GM19025 (cell line): ENCODE results near the gene SHANK1.

Experiments used
- ATAC-seq: cut with Tn5 transposase; IDR thresholded peaks from one replicate; pipeline ENCODE4 v1.9.1; 2021; ENCODE audit warnings: mild to moderate bottlenecking, low read depth, moderate library complexity; ENCODE audit not compliant: unreplicated experiment

SHANK1 gene

DNA sequence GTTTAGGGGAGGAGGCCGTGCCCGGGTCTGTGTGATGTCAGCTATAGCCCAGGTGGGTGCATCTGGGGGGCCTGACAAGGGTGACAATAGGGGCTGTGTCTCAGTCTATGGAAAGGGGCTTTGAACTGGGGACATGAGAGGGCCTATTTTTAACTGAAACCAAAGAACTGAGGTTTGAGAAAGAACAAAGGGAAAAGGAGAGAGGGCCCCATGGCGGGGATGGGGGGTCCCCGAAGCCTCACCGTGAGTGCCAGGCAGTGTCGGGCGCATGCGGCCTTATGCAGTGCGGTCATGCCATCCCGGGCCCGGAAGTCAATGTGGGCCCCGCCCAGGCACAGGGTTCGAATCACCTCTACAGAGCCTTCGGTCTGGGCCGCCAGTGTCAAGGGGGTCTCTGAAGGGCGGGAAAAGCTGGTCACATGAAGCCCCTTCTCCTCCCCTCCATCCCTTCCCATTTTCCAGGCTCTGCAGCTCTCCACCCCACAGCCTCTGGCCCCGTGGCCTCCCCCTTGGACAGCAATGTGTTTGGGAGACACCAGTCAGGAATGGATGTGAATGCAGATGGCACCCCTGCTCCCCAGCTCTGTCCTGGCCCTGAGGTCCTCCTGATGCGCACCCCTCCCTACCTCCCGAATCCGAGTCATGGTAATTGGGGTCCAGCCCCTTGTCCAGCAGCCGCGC lies 5.9 kb downstream of the SHANK1 start:
- no peak for ATAC-seq

DNA sequence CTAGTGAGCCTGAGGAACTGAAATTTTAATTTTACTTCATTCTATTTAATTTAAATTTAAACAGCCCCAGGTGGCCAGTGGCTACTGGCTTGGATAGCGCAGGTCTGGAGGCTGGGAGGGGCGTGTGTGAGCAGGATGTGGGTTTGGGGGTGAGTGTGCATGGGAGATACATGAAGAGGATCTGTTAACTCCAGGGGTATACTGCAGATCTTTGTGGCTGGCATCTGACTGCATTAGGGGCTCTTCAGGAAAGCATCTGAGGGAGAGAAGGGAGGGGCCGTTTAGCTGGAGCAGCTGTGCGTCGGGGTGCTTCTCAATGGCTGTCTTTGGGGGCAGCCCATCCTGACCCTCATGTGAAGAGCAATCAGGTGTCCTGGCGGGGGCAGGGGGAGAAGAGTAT lies 6.8 kb downstream of the SHANK1 start:
- ATAC-seq, result no peak

DNA sequence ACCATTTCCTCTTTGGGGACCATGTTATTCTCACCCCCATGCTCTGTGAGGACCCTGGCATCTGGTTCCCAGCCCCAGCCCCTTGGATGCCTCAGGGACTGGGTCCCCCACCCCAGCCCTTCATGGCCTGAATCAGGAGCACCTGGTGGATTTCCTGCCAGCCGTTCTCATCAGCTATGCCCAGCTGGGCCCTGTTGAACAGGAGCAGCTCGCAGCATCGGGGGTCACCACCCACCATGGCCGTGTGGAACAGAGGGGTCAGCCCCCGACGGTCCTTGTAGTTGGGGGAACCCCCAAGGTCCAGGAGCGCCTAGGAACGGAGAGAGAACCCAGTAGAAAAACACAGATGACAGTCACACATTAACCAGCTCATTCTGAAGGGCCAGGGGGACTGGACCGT lies 7.8 kb downstream of the SHANK1 start:
- no peak for ATAC-seq

DNA sequence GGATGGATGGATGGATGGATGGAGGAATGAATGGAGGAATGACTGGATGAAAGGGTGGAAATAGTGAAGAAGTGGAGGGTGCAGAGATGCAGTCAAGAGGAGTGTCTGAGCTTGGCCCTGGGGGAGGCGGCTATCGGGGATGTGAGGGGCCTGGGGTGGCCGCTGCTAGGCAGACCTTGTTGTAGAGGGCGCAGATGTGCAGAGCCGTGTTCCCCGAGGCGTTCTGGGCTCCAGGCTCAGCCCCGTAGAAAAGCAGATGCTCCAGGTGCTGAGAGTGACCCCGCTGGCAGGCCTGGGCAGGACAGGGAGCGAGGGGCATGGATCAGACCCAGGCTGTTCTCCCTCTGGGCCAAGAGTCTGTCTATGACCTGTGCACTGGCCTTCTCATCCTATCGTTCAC lies 8.4 kb downstream of the SHANK1 start:
- ATAC-seq, result no peak

DNA sequence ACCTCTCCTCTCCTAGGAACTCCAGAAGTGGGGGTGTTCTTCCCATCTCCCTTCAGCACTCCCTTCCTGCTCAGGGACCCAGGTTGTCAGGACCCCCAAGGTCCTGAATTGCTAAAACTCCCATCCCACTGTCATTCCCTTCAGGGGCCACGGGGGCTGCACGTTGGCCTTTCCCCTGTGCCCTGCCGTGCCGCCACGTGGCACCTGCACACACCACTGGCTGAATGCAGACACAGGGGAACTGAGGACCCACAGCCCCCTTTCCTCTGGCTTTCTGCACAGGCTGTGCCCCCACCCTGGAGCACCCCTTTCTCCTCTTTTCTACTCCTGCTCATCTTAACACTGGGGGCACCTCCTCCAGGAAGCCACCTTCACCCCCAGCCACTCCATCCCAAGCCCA lies 9.0 kb downstream of the SHANK1 start:
- no peak for ATAC-seq

DNA sequence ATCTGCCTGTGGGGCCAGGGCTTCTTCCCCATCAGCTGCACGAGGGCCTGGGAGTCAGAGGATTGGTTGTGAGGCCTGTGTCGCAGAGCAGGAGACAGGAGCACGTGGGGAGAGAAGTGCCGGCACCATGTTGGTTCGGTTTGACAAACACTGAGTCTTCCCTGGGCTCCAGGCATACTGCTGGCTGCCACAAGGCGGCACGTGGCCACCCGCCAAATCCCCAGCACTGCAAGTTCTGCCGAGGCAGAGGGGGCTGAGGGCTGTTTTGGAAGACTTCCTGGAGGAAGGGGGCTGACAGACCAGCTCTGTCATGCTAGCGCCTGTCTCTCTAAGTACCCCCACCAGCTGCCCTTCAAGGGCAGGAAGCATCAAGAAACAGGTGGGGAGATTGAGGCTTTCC lies 9.5 kb downstream of the SHANK1 start:
- no peak for ATAC-seq

DNA sequence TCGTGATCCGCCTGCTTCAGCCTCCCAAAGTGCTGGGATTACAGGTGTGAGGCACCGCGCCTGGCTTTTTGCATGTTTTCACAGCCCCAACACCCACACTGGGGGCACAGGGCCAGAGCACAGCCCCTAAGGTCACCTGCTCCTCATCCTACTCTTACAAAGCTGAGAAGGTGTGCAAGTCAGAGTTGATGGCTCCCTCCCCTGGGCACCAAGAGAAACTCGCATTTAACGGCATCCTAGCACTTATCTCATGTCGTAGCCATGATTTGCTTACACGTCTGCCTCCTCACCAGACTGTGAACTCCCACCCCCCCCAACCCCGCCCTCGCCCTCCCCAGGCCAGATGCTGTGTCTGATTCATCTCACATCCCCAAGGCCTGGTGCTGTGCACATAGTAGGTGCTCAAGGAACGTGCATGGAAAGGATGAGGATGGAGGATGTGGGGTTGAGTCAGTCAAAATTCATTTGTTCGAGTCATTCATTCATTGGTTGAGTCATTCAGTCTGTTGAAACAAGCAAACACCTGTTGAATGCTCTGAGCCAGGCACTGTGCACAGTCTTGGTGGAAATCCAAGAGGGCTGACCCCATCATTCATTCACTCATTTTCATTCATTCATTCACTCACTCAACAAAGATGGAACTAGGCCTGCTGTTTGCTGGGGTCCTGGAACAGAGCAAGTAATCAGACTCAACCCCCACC lies 11.3 kb downstream of the SHANK1 start:
- ATAC-seq, result no peak

DNA sequence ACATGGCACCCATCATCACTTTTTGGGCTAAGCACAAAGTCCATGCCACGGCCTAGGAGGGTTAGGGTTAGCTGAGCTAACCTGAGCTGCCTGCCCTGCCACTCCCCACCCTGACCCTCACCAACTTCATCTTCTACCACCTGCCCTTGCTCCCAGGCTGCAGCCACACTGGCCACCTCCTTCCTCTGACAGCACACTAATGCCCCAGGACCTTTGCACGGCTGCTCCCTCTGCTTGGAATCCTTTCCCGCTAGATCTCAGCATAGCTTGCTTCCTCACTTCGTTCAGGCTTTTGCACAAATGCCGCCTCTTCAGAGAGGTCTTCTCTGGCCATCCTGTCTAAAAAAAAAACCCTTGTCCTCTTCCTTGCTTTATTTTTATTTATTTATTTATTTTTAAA lies 13.2 kb downstream of the SHANK1 start:
- no peak for ATAC-seq

DNA sequence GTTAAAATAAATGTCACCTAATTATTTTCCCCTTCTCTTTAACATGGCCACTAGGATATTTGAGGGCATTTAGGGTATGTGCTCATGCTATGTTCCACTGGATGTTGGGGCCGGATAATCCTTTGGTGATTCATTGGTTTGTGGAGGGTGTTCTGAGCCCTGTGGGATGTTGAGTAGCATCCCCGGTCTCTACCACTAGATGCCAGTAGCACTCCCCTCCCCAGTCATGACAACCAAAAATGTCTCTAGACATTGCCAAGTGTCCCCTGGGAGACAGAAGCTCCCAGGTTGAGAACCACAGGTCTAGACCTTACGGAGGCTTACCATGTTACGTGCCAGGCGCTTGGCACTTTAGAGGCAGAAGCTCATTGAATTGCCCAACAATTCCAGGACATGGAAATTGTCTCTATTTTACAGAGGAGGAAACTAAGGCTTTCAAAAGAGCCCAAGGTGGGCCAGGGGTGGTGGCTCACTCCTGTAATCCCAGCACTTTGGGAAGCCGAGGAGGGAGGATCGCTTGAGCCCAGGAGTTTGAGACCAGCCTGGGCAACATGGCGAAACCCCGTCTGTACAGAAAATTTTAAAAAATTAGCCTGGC lies 14.1 kb downstream of the SHANK1 start:
- no peak for ATAC-seq

DNA sequence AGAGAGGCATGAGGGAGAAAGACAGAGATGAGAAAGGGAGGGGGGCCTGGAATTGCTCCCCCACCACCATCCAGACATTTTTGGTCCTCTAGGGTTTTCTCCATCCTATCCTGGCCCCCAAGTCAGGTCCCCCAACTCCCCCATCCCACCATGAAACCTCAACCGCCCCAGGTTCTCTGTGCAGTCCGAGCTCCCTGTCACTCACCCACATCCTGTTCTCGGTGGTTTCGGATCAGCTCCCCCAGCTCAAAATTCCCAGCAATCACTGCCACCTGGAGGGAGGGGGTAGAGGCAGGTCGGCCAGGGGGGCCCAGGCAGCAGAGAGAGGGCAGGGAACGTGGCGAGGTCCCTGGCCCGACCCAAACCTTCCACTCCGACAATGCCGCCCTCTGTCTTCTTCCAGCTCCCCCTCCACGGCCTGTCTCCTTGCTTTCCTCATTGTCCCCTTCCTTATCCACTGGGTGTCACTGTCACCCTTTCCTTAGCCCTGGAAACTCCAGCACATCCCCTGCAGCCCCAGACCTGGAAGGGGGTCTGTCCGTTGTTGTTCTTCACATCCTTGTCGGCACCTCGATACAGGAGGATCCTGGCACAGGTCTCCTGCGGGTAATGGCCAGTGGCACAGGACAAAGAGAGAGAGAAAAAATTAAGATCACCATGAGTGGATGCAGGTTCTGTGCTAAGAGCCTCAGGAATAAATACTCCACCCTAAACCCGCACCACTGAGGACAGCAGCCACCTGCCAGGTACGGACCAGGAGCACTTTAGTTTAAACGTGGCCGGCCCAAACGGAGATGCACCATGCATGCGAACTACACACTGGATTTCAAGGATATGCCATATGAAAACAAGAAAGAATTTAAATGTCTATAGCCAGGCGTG lies 15.4 kb downstream of the SHANK1 start:
- ATAC-seq, result no peak

DNA sequence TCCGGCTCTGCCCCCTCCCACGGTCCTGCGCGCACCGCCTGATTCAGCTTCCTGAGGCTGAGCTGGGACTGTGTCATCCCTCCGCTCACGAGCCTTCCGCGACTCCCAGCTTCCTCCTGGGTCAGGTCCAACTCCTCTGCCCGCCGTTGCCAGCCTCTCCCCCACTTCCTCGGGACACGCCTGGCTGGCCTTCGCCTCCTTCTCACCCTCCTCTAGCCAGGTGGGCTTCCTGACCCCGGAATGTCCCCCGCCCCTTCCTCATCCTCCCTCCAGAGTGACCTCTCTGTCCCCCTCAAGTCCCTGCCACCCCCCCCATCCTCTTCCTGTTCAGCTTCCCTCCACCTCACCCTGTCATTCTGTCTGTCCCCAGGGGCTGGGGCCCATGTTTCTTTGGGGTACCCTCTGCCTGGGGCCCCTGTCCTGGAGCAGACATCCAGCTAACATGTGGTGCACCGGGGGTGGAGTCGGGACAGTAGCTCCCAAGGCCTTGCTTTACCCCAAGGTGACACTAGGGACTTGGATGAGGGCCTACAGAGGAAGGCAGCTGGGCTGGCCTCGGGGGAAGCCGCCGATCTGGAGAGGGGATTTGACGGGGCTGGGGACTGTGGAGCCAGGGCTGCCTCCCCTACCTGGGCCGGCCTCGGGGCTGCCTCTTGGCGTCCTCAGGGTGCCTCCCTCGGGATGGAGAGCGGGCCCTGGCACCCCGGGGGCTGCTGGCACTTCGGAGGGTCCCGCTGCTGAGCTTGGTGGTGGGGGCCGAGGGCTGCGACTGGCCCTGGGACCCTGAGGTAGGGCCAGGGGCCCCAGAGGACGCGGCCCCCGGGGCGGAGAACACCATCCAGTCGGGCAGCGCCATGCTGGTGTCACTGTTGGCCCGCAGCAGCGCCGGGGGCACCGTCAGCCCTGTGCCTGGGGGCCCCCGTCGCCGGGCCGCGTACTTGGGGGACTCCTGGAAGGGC lies 16.5 kb downstream of the SHANK1 start:
- ATAC-seq, result no peak

DNA sequence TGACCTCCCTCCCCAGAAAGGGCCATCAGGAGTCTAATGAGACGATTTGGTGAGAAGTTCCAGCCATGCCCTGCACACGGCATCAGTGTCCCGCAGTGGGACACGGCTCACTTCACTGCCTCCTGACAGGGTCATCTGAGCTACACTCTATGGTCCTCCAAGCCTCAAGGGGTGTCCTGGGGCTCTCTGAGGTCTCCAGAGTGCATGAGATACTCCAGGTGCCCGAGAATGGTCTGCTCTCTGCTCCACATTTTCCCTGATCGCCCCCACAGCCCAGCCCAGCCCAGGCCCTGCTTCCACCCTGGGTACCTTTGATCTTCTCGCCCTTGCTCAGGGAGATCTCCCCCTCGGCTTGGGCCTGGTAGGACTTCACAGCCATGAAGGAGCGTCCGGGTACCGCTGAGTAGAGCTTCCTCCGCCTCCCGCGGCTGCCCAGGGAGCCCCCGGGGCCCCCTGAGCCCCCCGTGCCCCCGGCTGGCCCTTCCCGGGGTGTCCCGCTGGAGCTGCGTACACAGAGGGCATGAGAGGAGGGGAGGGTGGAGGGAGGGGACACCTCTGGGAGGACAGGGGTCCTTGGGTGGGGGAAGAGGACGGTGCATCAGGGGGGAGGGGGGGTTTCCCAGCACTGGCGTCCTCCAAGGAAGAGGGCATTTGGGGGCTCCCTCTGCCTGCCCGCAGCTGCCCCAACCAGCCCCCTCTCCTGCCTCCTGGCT lies 17.3 kb downstream of the SHANK1 start:
- ATAC-seq, result no peak

DNA sequence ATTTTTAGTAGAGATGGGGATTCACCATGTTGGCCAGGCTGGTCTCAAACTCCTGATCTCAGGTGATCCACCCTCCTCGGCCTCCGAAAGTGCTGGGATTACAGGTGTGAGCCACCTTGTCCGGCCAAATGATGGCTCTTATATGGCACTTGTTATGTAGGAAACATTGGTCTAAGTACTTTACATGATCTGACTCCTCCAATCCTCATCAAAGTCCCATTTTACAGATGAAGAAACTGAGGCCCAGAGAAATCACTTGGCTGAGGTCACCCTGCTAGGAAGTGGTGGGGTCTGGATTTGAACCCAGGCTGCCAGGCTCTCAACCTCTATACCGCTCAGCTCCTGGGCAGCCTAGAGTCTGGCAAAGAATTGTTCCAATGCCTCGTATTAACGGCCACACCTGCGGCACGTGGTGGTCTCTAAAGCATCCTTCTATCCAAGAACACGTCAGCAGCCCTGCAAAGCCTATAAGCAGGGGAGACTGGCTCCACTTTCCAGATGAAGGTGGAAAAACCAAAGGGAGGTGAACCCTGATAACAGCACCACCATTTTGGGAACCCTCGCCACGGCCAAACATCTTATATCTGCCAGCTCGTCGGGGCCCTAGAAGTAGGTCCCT lies 18.1 kb downstream of the SHANK1 start:
- no peak for ATAC-seq

DNA sequence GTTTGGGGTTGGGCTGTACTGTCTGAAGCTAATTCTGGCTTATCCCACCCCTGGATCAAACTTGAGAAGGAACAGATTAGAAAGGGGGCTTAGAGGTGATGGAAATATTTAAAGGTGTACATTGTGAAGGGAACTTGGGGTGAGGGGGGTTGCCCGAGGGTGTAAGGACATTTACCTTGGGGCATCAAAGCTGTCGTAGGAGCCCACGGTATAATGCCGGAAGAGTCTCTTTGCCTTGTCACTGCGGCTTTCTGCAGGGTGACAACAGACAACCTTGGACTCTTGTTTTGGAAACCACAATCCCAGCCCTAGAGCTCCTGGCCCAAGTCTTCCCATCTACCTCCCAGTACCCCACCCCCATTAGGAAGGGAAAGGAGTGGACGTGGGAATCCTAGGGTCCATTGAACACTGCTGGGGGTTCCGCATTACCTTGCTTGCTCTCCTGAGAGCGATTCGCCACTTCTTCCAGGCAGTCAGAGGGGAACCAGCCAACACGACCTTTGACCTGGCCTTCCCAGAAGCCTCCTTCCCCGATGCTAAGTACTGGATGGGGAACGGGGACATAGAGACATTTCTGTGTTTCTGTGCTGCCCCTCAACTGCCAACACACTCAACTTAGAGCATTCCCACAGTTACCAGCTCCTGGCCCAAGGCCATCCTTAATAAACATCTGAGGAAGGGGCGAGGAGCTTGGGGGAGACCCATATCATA lies 22.0 kb downstream of the SHANK1 start:
- ATAC-seq, result no peak

DNA sequence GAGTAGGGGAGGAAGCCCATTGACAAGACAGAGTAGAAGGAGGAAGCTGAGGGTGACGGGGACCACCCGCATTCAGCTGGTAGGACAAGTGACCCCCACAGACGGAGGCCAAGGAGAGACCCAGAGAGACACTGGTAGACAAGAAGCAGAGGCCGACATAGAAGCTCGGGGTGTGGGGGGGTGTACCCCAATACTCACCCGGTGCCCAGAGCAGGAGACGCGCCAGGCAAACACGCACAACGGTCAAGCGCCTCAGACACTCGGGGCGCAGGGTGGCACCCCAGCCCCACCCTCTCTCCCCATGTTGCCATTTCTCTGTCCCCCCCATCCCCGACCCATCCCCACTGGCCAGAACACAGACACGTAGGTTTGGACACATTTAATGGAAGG lies 23.5 kb downstream of the SHANK1 start:
- ATAC-seq, result no peak

DNA sequence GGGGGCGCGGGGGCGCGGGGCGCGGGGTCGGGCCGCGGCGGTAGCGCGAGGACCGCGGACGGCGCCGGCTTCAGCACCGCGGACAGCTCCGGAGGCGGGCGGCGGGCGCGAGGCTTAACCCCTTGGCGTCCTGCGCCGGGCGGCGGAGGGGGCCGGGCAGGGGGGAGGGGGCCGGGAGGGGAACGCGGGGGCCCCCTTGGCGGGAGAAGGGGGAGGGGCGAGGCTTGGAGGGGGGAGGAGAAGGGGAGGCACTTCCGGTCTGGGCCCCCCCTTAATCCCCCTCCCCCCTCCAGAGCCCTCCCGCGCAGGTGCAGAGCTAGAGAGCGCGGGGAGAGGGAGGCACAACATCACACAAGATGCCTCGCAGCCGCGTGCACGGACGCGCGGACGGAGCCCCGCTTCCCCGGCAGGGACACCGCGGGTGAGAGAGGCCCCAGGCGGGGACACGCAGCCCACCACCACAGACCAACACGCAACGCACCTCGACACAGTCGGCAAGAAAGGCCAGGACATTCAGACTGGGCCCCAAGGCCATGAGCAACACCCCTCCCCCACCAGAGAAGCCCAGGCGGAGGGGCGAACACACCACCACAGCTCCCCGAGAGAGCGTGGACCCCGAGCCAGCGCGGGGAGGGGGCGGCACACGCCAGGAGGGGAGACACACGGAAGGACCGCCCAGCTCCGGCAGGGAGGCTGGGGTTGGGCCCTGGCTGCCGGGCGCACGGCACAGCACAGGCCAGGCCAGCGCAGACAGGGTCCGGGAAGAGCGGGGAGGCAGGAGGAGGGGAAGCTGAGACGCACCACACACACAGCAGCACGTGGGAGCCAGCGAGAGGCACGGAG lies 24.1 kb downstream of the SHANK1 start:
- ATAC-seq, result no peak

DNA sequence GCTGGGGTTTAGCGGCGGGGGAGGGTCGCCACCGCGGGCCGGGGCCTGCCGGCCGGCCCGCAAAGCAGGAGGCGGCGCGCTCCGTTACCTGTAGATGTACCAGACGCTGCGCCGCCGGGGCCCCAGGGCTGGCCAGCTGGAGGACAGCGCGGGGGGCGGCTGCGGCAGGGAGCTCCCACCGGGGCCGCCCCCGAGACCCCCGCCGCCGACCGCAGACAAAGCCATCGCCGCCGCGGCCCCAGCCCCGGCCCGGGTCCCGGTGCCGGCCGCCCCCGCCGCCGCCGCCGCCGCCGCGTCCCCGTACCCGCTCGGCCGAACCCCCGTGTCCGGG lies 24.8 kb downstream of the SHANK1 start:
- ATAC-seq, result no peak
